ENCODE data around the gene IL36A.

- TF ChIP-seq HDGF (IDR thresholded peaks at IDR 0.05; ENCODE audit: borderline replicate concordance), result no peak
- TF ChIP-seq ELF4 (IDR thresholded peaks at IDR 0.05), result no peak
Observed at GRCh38 chr2:113036763-113037162, 31.5 kb downstream of the IL36A start.
